ENCODE measurements around the gene DUSP8.

DNA sequence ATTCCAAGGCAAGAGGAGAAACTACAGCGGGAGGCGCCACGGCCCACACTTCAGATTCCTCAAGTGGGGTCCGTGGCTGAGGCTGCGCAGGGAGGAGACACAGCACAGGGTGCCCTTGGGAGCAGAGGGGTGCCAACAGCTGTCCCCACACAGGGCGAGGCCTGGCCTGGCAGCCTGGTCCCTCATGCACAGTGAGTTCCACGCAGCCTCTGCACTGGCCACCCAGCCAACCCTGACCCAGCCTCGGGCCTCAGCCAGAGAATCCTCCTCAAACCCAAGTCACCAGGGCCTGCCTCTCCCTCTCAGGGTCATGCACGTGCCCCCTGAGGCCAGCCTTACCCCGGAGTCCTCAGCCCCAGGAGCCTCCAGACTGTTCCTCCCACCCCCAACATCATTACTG, 63.1 kb downstream of the DUSP8 start:
- TF ChIP-seq CTCF (IDR thresholded peaks at IDR 0.05; ENCODE audit: insufficient read depth, low read length, poor library complexity, severe bottlenecking), result no peak
- no peak for TF ChIP-seq EZH2phosphoT487 (conservative IDR thresholded peaks at IDR 0.05; ENCODE audit: low read length)

Data from SU-DHL-6 (cell line).